ENCODE measurements around the gene CCDC39. TPM values are rescaled to one million over a fixed set of nuclear protein-coding genes. Genes with fewer than 3 reads are reported as not detected.

CCDC39 gene
- total RNA-seq, 1 donor from 2014 or later: not detected

- Mint-ChIP-seq H3K36me3 (no peaks in the 10 kb centered on the region), H3K27ac (no peak overlapping the region), H3K27me3 (ENCODE audit: low read depth) (peaks cover 17% of the 10 kb centered on the region), H3K9me3 (no peaks in the 10 kb centered on the region), H3K4me3 (no peak overlapping the region), H3K4me1 (no peaks in the 10 kb centered on the region)
- TF ChIP-seq, protein P1, sequence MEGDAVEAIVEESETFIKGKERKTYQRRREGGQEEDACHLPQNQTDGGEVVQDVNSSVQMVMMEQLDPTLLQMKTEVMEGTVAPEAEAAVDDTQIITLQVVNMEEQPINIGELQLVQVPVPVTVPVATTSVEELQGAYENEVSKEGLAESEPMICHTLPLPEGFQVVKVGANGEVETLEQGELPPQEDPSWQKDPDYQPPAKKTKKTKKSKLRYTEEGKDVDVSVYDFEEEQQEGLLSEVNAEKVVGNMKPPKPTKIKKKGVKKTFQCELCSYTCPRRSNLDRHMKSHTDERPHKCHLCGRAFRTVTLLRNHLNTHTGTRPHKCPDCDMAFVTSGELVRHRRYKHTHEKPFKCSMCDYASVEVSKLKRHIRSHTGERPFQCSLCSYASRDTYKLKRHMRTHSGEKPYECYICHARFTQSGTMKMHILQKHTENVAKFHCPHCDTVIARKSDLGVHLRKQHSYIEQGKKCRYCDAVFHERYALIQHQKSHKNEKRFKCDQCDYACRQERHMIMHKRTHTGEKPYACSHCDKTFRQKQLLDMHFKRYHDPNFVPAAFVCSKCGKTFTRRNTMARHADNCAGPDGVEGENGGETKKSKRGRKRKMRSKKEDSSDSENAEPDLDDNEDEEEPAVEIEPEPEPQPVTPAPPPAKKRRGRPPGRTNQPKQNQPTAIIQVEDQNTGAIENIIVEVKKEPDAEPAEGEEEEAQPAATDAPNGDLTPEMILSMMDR (IDR thresholded peaks at IDR 0.05; ENCODE audit: unreplicated experiment): no peak
- no peak for DNase-seq (ENCODE audit: low spot score in 2 of 2, unreplicated experiment in 2 of 2)
These were observed 22.9 kb downstream of the CCDC39 start for GRCh38 chr3:180656406-180656805.

GRCh38 chr3:180646187-180646790 lies 33.0 kb downstream of the CCDC39 start:
- no peak overlapping the region for H3K4me3 Mint-ChIP-seq
- peaks cover 17% of the 10 kb centered on the region for H3K27me3 Mint-ChIP-seq (ENCODE audit: low read depth)
- no peak overlapping the region for H3K27ac Mint-ChIP-seq
- no peak for DNase-seq (ENCODE audit: low spot score in 2 of 2, unreplicated experiment in 2 of 2)
- H3K36me3 Mint-ChIP-seq: no peaks in the 10 kb centered on the region
- H3K4me1 Mint-ChIP-seq: no peaks in the 10 kb centered on the region
- TF ChIP-seq, protein P1 (IDR thresholded peaks at IDR 0.05; ENCODE audit: unreplicated experiment): peak; percentile 51
- no peaks in the 10 kb centered on the region for H3K9me3 Mint-ChIP-seq

DNA sequence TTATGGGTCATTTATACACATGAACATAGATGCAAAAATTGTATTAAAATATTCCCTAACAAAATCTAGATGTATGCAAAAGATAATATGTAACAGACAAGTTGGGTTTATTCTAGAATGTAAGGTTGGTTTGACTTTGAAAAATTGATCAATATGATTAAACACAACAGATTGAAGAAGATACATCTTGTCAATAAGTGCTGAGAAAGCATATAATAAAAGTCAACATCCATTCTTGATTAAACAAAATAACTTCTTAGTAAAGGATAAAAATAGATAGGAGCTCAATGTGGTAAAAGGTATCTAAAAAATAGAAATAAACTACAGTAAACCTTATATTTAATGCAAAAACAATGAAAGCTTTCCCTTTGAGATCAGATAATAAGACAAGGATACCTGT lies 38.3 kb downstream of the CCDC39 start:
- no peaks in the 10 kb centered on the region for H3K36me3 Mint-ChIP-seq
- H3K27me3 Mint-ChIP-seq (ENCODE audit: low read depth): peaks cover 12% of the 10 kb centered on the region
- H3K4me3 Mint-ChIP-seq: no peak overlapping the region
- no peak for DNase-seq (ENCODE audit: low spot score in 2 of 2, unreplicated experiment in 2 of 2)
- H3K9me3 Mint-ChIP-seq: no peaks in the 10 kb centered on the region
- H3K4me1 Mint-ChIP-seq: no peaks in the 10 kb centered on the region
- TF ChIP-seq, protein P1 (IDR thresholded peaks at IDR 0.05; ENCODE audit: unreplicated experiment): no peak
- H3K27ac Mint-ChIP-seq: no peak overlapping the region

DNA sequence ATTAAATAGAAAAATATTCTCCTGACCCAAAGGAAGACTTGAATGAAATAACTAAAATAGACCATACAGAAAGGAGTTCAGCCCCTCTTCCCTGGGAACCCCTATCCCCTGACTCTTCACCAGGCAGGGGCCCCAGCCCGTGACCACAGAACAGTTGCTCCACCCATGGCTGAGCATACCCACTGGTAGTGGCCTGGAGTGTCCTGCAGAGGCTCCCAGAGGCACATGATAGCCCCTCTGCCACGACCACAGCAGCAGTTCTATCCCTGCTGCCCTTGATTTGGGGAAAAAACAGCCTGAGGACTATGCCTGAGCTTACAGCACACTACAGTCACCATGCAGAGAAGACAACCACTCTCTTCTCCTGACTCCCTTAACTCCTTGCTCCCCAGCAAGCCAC lies 45.6 kb downstream of the CCDC39 start:
- H3K27me3 Mint-ChIP-seq (ENCODE audit: low read depth): peaks cover 27% of the 10 kb centered on the region
- TF ChIP-seq, protein P1 (IDR thresholded peaks at IDR 0.05; ENCODE audit: unreplicated experiment): no peak
- H3K27ac Mint-ChIP-seq: no peak overlapping the region
- H3K4me3 Mint-ChIP-seq: no peak overlapping the region
- H3K4me1 Mint-ChIP-seq: no peaks in the 10 kb centered on the region
- no peaks in the 10 kb centered on the region for H3K36me3 Mint-ChIP-seq
- H3K9me3 Mint-ChIP-seq: no peaks in the 10 kb centered on the region
- DNase-seq (ENCODE audit: low spot score in 2 of 2, unreplicated experiment in 2 of 2): no peak

GRCh38 chr3:180631317-180631716 lies 48.0 kb downstream of the CCDC39 start:
- Mint-ChIP-seq H3K4me3 (no peak overlapping the region), H3K27ac (no peak overlapping the region), H3K36me3 (no peaks in the 10 kb centered on the region), H3K4me1 (no peaks in the 10 kb centered on the region), H3K9me3 (no peaks in the 10 kb centered on the region), H3K27me3 (ENCODE audit: low read depth) (peaks cover 27% of the 10 kb centered on the region)
- no peak for DNase-seq (ENCODE audit: low spot score in 2 of 2, unreplicated experiment in 2 of 2)
- TF ChIP-seq, protein P1 (IDR thresholded peaks at IDR 0.05; ENCODE audit: unreplicated experiment): no peak

GRCh38 chr3:180630371-180630770 lies 48.9 kb downstream of the CCDC39 start:
- H3K4me3 Mint-ChIP-seq: no peak overlapping the region
- H3K4me1 Mint-ChIP-seq: no peaks in the 10 kb centered on the region
- H3K27ac Mint-ChIP-seq: no peak overlapping the region
- H3K36me3 Mint-ChIP-seq: peaks cover 3% of the 10 kb centered on the region
- TF ChIP-seq, protein P1 (IDR thresholded peaks at IDR 0.05; ENCODE audit: unreplicated experiment): no peak
- peaks cover 22% of the 10 kb centered on the region for H3K27me3 Mint-ChIP-seq (ENCODE audit: low read depth)
- no peak for DNase-seq (ENCODE audit: low spot score in 2 of 2, unreplicated experiment in 2 of 2)
- no peaks in the 10 kb centered on the region for H3K9me3 Mint-ChIP-seq

Measured in mesothelial cell of epicardium (in vitro differentiated cells).